ENCODE measurements around the gene TRAF4. TPM values are rescaled to one million over a fixed set of nuclear protein-coding genes. Genes with fewer than 3 reads are reported as not detected.
A peak's percentile ranks its signal among the peaks of the same experiment; 100 is the strongest.
"Not testable (repeated sequence)": the region's sequence is repeated elsewhere in the genome, so short reads cannot be mapped to it uniquely, and the experiment has no call there.

The TRAF4 gene
- polyA plus RNA-seq, 1 experiment = 55.6 TPM

- ChIA-PET CTCF (interaction anchor here (1.0 to 1.9 kb wide), 3 partner anchors 9 to 184 kb away, joined by 3 to 9 read pairs (median 3); partner anchors contain the start of gene DHRS13), POLR2A (no interaction called here)
- DNase-seq (ENCODE audit: low read depth) = no peak
Measured at GRCh38 chr17:28718333-28719020, 25.3 kb upstream of the TRAF4 start.

GRCh38 chr17:28719021-28719433, 24.8 kb upstream of the TRAF4 start:
- no peak for TF ChIP-seq CTCF (IDR thresholded peaks at IDR 0.05; ENCODE audit: insufficient read depth, low read depth, low read length)
- POLR2A ChIA-PET = interaction anchor here (0.7 to 1.4 kb wide), 4 partner anchors 8 to 233 kb away, joined by 4 to 40 read pairs (median 10); partner anchors contain the start of genes NEK8, PHF12 and PROCA1
- peaks cover 27% of the 10 kb centered on the region for H3K36me3 ChIP-seq (ENCODE audit: control insufficient read depth, insufficient read depth, low read length)
- H3K27me3 ChIP-seq (ENCODE audit: control insufficient read depth, insufficient read depth, low read length) = no peaks in the 10 kb centered on the region
- peak overlapping the region; percentile 55 for H3K4me3 ChIP-seq (ENCODE audit: low read depth, low read length)
- no peak for DNase-seq (ENCODE audit: low read depth)
- CTCF ChIA-PET = interaction anchor here (1.0 to 1.9 kb wide), 5 partner anchors 7 to 235 kb away, joined by 3 to 9 read pairs (median 4); partner anchors contain the start of genes DHRS13 and PROCA1

More at GRCh38 chr17:28718333-28719020, 25.3 kb upstream of the TRAF4 start:
- no peak for TF ChIP-seq CTCF (IDR thresholded peaks at IDR 0.05; ENCODE audit: insufficient read depth, low read depth, low read length)
- Histone ChIP-seq H3K36me3 (ENCODE audit: control insufficient read depth, insufficient read depth, low read length) (peaks cover 29% of the 10 kb centered on the region), H3K27me3 (ENCODE audit: control insufficient read depth, insufficient read depth, low read length) (no peaks in the 10 kb centered on the region), H3K4me3 (ENCODE audit: low read depth, low read length) (peak overlapping the region; percentile 55)

GRCh38 chr17:28720247-28720996, 23.4 kb upstream of the TRAF4 start:
- POLR2A ChIA-PET = interaction anchor here (0.6 to 1.4 kb wide), 4 partner anchors 9 to 420 kb away, joined by 3 to 40 read pairs (median 9); partner anchors contain the start of genes PHF12 and PROCA1
- H3K36me3 ChIP-seq (ENCODE audit: control insufficient read depth, insufficient read depth, low read length) = peaks cover 19% of the 10 kb centered on the region
- no peak for DNase-seq (ENCODE audit: low read depth)
- TF ChIP-seq CTCF (IDR thresholded peaks at IDR 0.05; ENCODE audit: insufficient read depth, low read depth, low read length) = peak; percentile 13; the same call in 1 of the 2 replicates
- CTCF ChIA-PET = interaction anchor here (1.1 to 1.4 kb wide), 3 partner anchors 9 to 233 kb away, joined by 3 to 8 read pairs (median 4); partner anchors contain the start of gene PROCA1
- H3K4me3 ChIP-seq (ENCODE audit: low read depth, low read length) = peak overlapping the region; percentile 60
- no peaks in the 10 kb centered on the region for H3K27me3 ChIP-seq (ENCODE audit: control insufficient read depth, insufficient read depth, low read length)

- CTCF ChIA-PET = interaction anchor here (1.1 to 1.2 kb wide), 3 partner anchors 10 to 43 kb away, joined by 3 to 4 read pairs (median 3); partner anchors contain the start of gene PROCA1
- POLR2A ChIA-PET = not testable (repeated sequence)
Measured at GRCh38 chr17:28720997-28721329, 22.8 kb upstream of the TRAF4 start.

GRCh38 chr17:28722417-28723158, 21.2 kb upstream of the TRAF4 start:
- H3K4me3 ChIP-seq (ENCODE audit: low read depth, low read length) = no peak overlapping the region
- DNase-seq (ENCODE audit: low read depth) = no peak
- H3K36me3 ChIP-seq (ENCODE audit: control insufficient read depth, insufficient read depth, low read length) = peaks cover 18% of the 10 kb centered on the region
- no peaks in the 10 kb centered on the region for H3K27me3 ChIP-seq (ENCODE audit: control insufficient read depth, insufficient read depth, low read length)
- CTCF ChIA-PET = interaction anchor here (0.9 to 1.5 kb wide), 2 partner anchors 28 to 227 kb away, joined by 3 to 10 read pairs; no protein-coding TSS in a partner anchor
- POLR2A ChIA-PET = no interaction called here
- TF ChIP-seq CTCF (IDR thresholded peaks at IDR 0.05; ENCODE audit: insufficient read depth, low read depth, low read length) = no peak

More at GRCh38 chr17:28720997-28721329, 22.8 kb upstream of the TRAF4 start:
- H3K4me3 ChIP-seq (ENCODE audit: low read depth, low read length) = peak overlapping the region; percentile 60
- not testable (repeated sequence) for H3K27me3 ChIP-seq (ENCODE audit: control insufficient read depth, insufficient read depth, low read length); DNase-seq (ENCODE audit: low read depth)
- peaks cover 18% of the 10 kb centered on the region for H3K36me3 ChIP-seq (ENCODE audit: control insufficient read depth, insufficient read depth, low read length)
